ENCODE results near the gene TSPAN6. TPM values are rescaled to one million over a fixed set of nuclear protein-coding genes. Genes with fewer than 3 reads are reported as not detected.

Gene TSPAN6, protein sequence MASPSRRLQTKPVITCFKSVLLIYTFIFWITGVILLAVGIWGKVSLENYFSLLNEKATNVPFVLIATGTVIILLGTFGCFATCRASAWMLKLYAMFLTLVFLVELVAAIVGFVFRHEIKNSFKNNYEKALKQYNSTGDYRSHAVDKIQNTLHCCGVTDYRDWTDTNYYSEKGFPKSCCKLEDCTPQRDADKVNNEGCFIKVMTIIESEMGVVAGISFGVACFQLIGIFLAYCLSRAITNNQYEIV
- 10 to 100 TPM in 5 of 6 donors, 1 to 10 TPM in 1; 9.8 to 22.6 (median 17.1) TPM for total RNA-seq

DNA sequence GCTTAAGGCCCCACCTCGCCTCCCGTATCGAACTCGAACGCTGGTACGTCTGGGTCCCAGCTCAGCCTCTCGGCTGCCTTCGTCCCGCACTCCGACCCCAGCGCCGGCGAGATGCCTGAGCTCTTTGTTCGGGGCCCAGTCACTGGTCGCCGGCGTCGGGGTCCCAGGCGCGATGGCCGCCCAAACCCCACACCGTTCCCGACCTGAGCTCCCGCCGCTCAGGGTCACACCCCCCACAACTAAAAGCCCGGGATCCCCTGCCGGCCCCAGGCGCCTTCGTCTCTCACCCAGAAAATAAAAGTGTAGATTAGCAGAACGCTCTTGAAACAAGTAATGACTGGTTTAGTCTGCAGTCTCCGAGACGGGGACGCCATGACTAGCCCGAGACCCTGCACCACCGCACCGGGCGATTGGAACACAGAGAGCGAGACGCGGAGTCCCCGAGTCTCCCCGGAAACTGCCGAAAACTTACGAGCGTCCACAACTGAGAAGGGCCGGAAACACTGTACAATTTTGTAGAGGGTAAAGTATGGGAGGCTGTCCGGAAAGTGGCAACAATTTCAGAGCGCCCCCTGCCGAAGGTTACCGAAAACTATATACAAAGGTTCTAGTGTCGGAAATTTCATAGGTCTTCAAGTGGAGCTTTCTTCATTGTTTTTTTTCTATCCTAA is at the start of gene TSPAN6:
Gene TSPAN6 (minus strand): TSS at position 486 of the 671 bp plus-strand sequence. CDS start 112 bp downstream, at position 374.
- 6 to 45% methylated on average over 25 to 51 of the region's 51 CpGs for WGBS, 2 donors
- ATAC-seq (ENCODE audit: low FRiP score in 2 of 2) (peak; percentile 86 to 97), DNase-seq (peak; percentile 64 to 66)
- Histone ChIP-seq H3K36me3 (no peaks in the 10 kb centered on the region), H3K27ac (peak within 1 kb of the TSS; percentile 40 to 69 (median 54)), H3K9me3 (no peaks in the 10 kb centered on the region), H3K4me1 (no peaks in the 10 kb centered on the region), H3K27me3 (no peaks in the 10 kb centered on the region), H3K4me3 (peak within 1 kb of the TSS; percentile 42 to 60 (median 54))
- TF ChIP-seq POLR2A (IDR thresholded peaks at IDR 0.05): no peak
- TF ChIP-seq, protein P1, sequence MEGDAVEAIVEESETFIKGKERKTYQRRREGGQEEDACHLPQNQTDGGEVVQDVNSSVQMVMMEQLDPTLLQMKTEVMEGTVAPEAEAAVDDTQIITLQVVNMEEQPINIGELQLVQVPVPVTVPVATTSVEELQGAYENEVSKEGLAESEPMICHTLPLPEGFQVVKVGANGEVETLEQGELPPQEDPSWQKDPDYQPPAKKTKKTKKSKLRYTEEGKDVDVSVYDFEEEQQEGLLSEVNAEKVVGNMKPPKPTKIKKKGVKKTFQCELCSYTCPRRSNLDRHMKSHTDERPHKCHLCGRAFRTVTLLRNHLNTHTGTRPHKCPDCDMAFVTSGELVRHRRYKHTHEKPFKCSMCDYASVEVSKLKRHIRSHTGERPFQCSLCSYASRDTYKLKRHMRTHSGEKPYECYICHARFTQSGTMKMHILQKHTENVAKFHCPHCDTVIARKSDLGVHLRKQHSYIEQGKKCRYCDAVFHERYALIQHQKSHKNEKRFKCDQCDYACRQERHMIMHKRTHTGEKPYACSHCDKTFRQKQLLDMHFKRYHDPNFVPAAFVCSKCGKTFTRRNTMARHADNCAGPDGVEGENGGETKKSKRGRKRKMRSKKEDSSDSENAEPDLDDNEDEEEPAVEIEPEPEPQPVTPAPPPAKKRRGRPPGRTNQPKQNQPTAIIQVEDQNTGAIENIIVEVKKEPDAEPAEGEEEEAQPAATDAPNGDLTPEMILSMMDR (IDR thresholded peaks at IDR 0.05): peak in 4 of 6 experiments; percentile 29 to 43 (median 36)
- TF ChIP-seq EP300 (IDR thresholded peaks at IDR 0.05): no peak

DNA sequence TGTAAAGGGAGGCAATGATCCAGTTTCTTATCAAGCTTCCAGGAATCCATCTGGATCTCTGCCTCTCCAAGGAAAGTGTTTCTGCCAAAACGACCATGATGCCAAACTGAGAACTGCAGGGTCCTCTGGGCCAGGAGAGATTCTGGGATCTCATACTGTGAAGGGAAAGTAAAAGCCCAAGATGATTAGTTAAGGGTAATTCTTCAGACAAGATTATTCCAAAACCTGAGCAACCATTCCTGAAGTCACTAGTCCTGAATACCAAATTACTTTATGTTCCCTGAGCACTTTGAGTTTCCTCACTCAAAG is 49.3 kb upstream of the TSPAN6 start:
- H3K36me3 ChIP-seq: peaks cover 0 to 5% (median 0%) of the 10 kb centered on the region in 4 donors
- TF ChIP-seq EP300 (IDR thresholded peaks at IDR 0.05): no peak
- TF ChIP-seq, protein P1 (IDR thresholded peaks at IDR 0.05): peak in 1 of 6 experiments; percentile 16
- H3K4me1 ChIP-seq: no peaks in the 10 kb centered on the region
- no peak overlapping the region for H3K27ac ChIP-seq
- WGBS, 2 donors: 39 to 57% methylated on average over 1 of the region's 1 CpG
- H3K27me3 ChIP-seq: no peaks in the 10 kb centered on the region
- H3K9me3 ChIP-seq: no peaks in the 10 kb centered on the region
- no peak overlapping the region for H3K4me3 ChIP-seq
- no peak for ATAC-seq (ENCODE audit: low FRiP score in 2 of 2)
- no peak for DNase-seq

DNA sequence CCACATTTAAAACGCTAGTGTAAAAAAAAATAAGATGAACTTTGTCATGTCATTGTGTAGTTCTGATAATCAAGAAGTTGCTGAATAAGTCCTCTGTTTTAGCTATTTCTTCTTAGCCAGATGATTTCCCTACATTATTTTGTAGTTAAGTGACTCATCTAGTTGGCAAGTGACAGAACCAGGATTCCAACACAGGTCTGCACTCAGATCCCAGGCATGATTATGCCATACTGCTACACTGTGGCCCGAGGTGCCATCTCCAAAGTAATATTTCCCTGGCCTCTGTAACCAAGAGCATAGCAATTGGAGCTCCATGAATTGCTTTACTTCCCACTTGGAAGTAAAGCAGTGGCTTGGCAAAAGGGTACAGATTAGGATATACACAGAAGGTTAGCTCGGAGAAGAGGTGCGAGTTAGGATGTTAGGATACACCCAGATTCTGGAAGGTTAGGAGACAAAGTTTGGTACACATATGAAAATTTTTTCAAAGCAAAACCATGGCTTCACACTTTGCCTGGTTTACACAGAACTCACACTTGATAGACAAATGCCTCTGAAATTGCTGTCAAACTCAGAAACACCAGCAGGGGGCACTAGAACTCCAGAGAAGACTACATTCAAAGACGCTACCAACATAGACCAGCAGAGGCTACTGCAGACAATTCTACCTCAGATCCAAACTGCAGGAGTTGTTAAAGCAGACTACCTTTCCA is 48.8 kb upstream of the TSPAN6 start:
- no peaks in the 10 kb centered on the region for H3K27me3 ChIP-seq
- no peaks in the 10 kb centered on the region for H3K4me1 ChIP-seq
- TF ChIP-seq POLR2AphosphoS5 (IDR thresholded peaks at IDR 0.05) (no peak), POLR2A (IDR thresholded peaks at IDR 0.05) (no peak), EP300 (IDR thresholded peaks at IDR 0.05) (no peak)
- TF ChIP-seq, protein P1 (IDR thresholded peaks at IDR 0.05): peak; percentile 74 to 93 (median 84)
- no peaks in the 10 kb centered on the region for H3K9me3 ChIP-seq
- peak; percentile 72 to 91 for ATAC-seq (ENCODE audit: low FRiP score in 2 of 2)
- 27 to 54% methylated on average over 4 to 5 of the region's 5 CpGs for WGBS, 2 donors
- H3K27ac ChIP-seq: no peak overlapping the region
- H3K4me3 ChIP-seq: no peak overlapping the region
- peak in 1 of 2 donors; percentile 57 for DNase-seq
- H3K36me3 ChIP-seq: peaks cover 0 to 1% (median 0%) of the 10 kb centered on the region in 4 donors

DNA sequence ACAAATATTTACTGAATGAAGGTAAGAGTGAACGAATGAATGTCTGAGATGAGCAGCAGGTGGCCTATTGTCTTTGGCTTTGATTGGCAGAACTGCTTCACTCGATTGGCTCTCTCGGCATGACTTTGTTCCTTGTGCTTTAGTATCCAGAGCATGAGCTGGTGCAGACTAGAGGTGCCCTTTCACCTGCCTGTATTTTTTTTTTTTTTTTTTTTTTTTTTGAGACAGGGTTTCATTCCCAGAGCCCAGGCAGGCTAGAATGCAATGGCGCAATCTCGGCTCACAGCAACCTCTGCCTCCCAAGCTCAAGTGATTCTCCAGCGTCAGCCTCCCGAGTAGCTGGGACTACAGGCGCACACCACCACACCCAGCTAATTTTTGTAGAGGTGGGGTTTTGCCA is 46.3 kb upstream of the TSPAN6 start:
- Histone ChIP-seq H3K36me3 (no peaks in the 10 kb centered on the region), H3K9me3 (no peaks in the 10 kb centered on the region), H3K27ac (no peak overlapping the region), H3K4me3 (no peak overlapping the region), H3K4me1 (no peaks in the 10 kb centered on the region), H3K27me3 (no peaks in the 10 kb centered on the region)
- TF ChIP-seq EP300 (IDR thresholded peaks at IDR 0.05) (no peak), POLR2AphosphoS5 (IDR thresholded peaks at IDR 0.05) (no peak)
- TF ChIP-seq, protein P1 (IDR thresholded peaks at IDR 0.05): no peak
- ATAC-seq (ENCODE audit: low FRiP score in 2 of 2) (no peak), DNase-seq (no peak)
- 76 to 81% methylated on average over 6 to 8 of the region's 8 CpGs for WGBS, 2 donors
